Measurements from ENCODE around the gene MISP3.

The MISP3 gene

GRCh38 chr19:14105680-14106079, 33.1 kb downstream of the MISP3 start:
- Histone ChIP-seq H3K9me3 (ENCODE audit: control insufficient read depth, low read length) (no peaks in the 10 kb centered on the region), H3K4me1 (ENCODE audit: control insufficient read depth, insufficient read depth, low read length) (no peaks in the 10 kb centered on the region), H3K4me3 (ENCODE audit: insufficient read depth, low read depth, low read length) (no peak overlapping the region), H3K36me3 (ENCODE audit: control insufficient read depth, insufficient read depth, low read length) (no peaks in the 10 kb centered on the region), H3K27me3 (ENCODE audit: control insufficient read depth, insufficient read depth, low read length, poor library complexity, severe bottlenecking) (no peaks in the 10 kb centered on the region), H3K27ac (ENCODE audit: insufficient read depth, low read depth, low read length, poor library complexity, severe bottlenecking) (no peak overlapping the region)
- 93 to 95% methylated on average over 8 of the region's 8 CpGs for WGBS, 2 experiments

- Histone ChIP-seq H3K4me1 (ENCODE audit: control insufficient read depth, insufficient read depth, low read length) (no peaks in the 10 kb centered on the region), H3K4me3 (ENCODE audit: insufficient read depth, low read depth, low read length) (no peak overlapping the region), H3K27ac (ENCODE audit: insufficient read depth, low read depth, low read length, poor library complexity, severe bottlenecking) (no peak overlapping the region), H3K36me3 (ENCODE audit: control insufficient read depth, insufficient read depth, low read length) (no peaks in the 10 kb centered on the region), H3K27me3 (ENCODE audit: control insufficient read depth, insufficient read depth, low read length, poor library complexity, severe bottlenecking) (no peaks in the 10 kb centered on the region), H3K9me3 (ENCODE audit: control insufficient read depth, low read length) (no peaks in the 10 kb centered on the region)
- 94 to 95% methylated on average over 16 of the region's 16 CpGs for WGBS, 2 experiments
Measured at GRCh38 chr19:14106840-14107239, 34.3 kb downstream of the MISP3 start.

- H3K27me3 ChIP-seq (ENCODE audit: control insufficient read depth, insufficient read depth, low read length, poor library complexity, severe bottlenecking): no peaks in the 10 kb centered on the region
- WGBS, 2 experiments: 93 to 94% methylated on average over 22 of the region's 23 CpGs
- no peak overlapping the region for H3K4me3 ChIP-seq (ENCODE audit: insufficient read depth, low read depth, low read length)
- H3K27ac ChIP-seq (ENCODE audit: insufficient read depth, low read depth, low read length, poor library complexity, severe bottlenecking): no peak overlapping the region
- peaks cover 4% of the 10 kb centered on the region for H3K4me1 ChIP-seq (ENCODE audit: control insufficient read depth, insufficient read depth, low read length)
- H3K36me3 ChIP-seq (ENCODE audit: control insufficient read depth, insufficient read depth, low read length): no peaks in the 10 kb centered on the region
- no peaks in the 10 kb centered on the region for H3K9me3 ChIP-seq (ENCODE audit: control insufficient read depth, low read length)
Measured at GRCh38 chr19:14107581-14108461, 35.2 kb downstream of the MISP3 start.

- no peaks in the 10 kb centered on the region for H3K9me3 ChIP-seq (ENCODE audit: control insufficient read depth, low read length)
- H3K36me3 ChIP-seq (ENCODE audit: control insufficient read depth, insufficient read depth, low read length): no peaks in the 10 kb centered on the region
- no peaks in the 10 kb centered on the region for H3K27me3 ChIP-seq (ENCODE audit: control insufficient read depth, insufficient read depth, low read length, poor library complexity, severe bottlenecking)
- H3K4me1 ChIP-seq (ENCODE audit: control insufficient read depth, insufficient read depth, low read length): peaks cover 14% of the 10 kb centered on the region
- no peak overlapping the region for H3K27ac ChIP-seq (ENCODE audit: insufficient read depth, low read depth, low read length, poor library complexity, severe bottlenecking)
- 87 to 91% methylated on average over 2 of the region's 2 CpGs for WGBS, 2 experiments
- no peak overlapping the region for H3K4me3 ChIP-seq (ENCODE audit: insufficient read depth, low read depth, low read length)
Measured at GRCh38 chr19:14110650-14111049, 38.1 kb downstream of the MISP3 start.

GRCh38 chr19:14111486-14111885, 38.9 kb downstream of the MISP3 start:
- no peaks in the 10 kb centered on the region for H3K27me3 ChIP-seq (ENCODE audit: control insufficient read depth, insufficient read depth, low read length, poor library complexity, severe bottlenecking)
- no peaks in the 10 kb centered on the region for H3K36me3 ChIP-seq (ENCODE audit: control insufficient read depth, insufficient read depth, low read length)
- peaks cover 17% of the 10 kb centered on the region for H3K4me1 ChIP-seq (ENCODE audit: control insufficient read depth, insufficient read depth, low read length)
- no peaks in the 10 kb centered on the region for H3K9me3 ChIP-seq (ENCODE audit: control insufficient read depth, low read length)
- 96 to 100% methylated on average over 1 of the region's 1 CpG for WGBS, 2 experiments
- no peak overlapping the region for H3K4me3 ChIP-seq (ENCODE audit: insufficient read depth, low read depth, low read length)
- no peak overlapping the region for H3K27ac ChIP-seq (ENCODE audit: insufficient read depth, low read depth, low read length, poor library complexity, severe bottlenecking)

- peaks cover 23% of the 10 kb centered on the region for H3K4me1 ChIP-seq (ENCODE audit: control insufficient read depth, insufficient read depth, low read length)
- WGBS, 2 experiments: 76 to 78% methylated on average over 12 of the region's 12 CpGs
- no peaks in the 10 kb centered on the region for H3K36me3 ChIP-seq (ENCODE audit: control insufficient read depth, insufficient read depth, low read length)
- no peak overlapping the region for H3K27ac ChIP-seq (ENCODE audit: insufficient read depth, low read depth, low read length, poor library complexity, severe bottlenecking)
- no peak overlapping the region for H3K4me3 ChIP-seq (ENCODE audit: insufficient read depth, low read depth, low read length)
- no peaks in the 10 kb centered on the region for H3K9me3 ChIP-seq (ENCODE audit: control insufficient read depth, low read length)
- no peaks in the 10 kb centered on the region for H3K27me3 ChIP-seq (ENCODE audit: control insufficient read depth, insufficient read depth, low read length, poor library complexity, severe bottlenecking)
Measured at GRCh38 chr19:14112051-14112808, 39.6 kb downstream of the MISP3 start.

- H3K4me3 ChIP-seq (ENCODE audit: insufficient read depth, low read depth, low read length): no peak overlapping the region
- peaks cover 23% of the 10 kb centered on the region for H3K4me1 ChIP-seq (ENCODE audit: control insufficient read depth, insufficient read depth, low read length)
- no peaks in the 10 kb centered on the region for H3K27me3 ChIP-seq (ENCODE audit: control insufficient read depth, insufficient read depth, low read length, poor library complexity, severe bottlenecking)
- no peaks in the 10 kb centered on the region for H3K9me3 ChIP-seq (ENCODE audit: control insufficient read depth, low read length)
- H3K36me3 ChIP-seq (ENCODE audit: control insufficient read depth, insufficient read depth, low read length): no peaks in the 10 kb centered on the region
- 46 to 55% methylated on average over 12 of the region's 12 CpGs for WGBS, 2 experiments
- H3K27ac ChIP-seq (ENCODE audit: insufficient read depth, low read depth, low read length, poor library complexity, severe bottlenecking): no peak overlapping the region
Measured at GRCh38 chr19:14112809-14113385, 40.3 kb downstream of the MISP3 start.

GRCh38 chr19:14113762-14114414, 41.3 kb downstream of the MISP3 start:
- Histone ChIP-seq H3K27ac (ENCODE audit: insufficient read depth, low read depth, low read length, poor library complexity, severe bottlenecking) (no peak overlapping the region), H3K4me1 (ENCODE audit: control insufficient read depth, insufficient read depth, low read length) (peaks cover 29% of the 10 kb centered on the region)
- 93 to 94% methylated on average over 18 of the region's 18 CpGs for WGBS, 2 experiments

GRCh38 chr19:14114439-14114838, 41.9 kb downstream of the MISP3 start:
- Histone ChIP-seq H3K4me3 (ENCODE audit: insufficient read depth, low read depth, low read length) (no peak overlapping the region), H3K27ac (ENCODE audit: insufficient read depth, low read depth, low read length, poor library complexity, severe bottlenecking) (no peak overlapping the region), H3K36me3 (ENCODE audit: control insufficient read depth, insufficient read depth, low read length) (no peaks in the 10 kb centered on the region), H3K27me3 (ENCODE audit: control insufficient read depth, insufficient read depth, low read length, poor library complexity, severe bottlenecking) (no peaks in the 10 kb centered on the region), H3K4me1 (ENCODE audit: control insufficient read depth, insufficient read depth, low read length) (peaks cover 34% of the 10 kb centered on the region), H3K9me3 (ENCODE audit: control insufficient read depth, low read length) (no peaks in the 10 kb centered on the region)
- 92 to 94% methylated on average over 7 of the region's 7 CpGs for WGBS, 2 experiments

More at GRCh38 chr19:14113762-14114414, 41.3 kb downstream of the MISP3 start:
- H3K36me3 ChIP-seq (ENCODE audit: control insufficient read depth, insufficient read depth, low read length): no peaks in the 10 kb centered on the region
- H3K4me3 ChIP-seq (ENCODE audit: insufficient read depth, low read depth, low read length): no peak overlapping the region
- H3K9me3 ChIP-seq (ENCODE audit: control insufficient read depth, low read length): no peaks in the 10 kb centered on the region
- H3K27me3 ChIP-seq (ENCODE audit: control insufficient read depth, insufficient read depth, low read length, poor library complexity, severe bottlenecking): no peaks in the 10 kb centered on the region

Data from ectodermal cell (in vitro differentiated cells).